ENCODE results near the gene FGF14.

- TF ChIP-seq GATA3 (IDR thresholded peaks at IDR 0.05; ENCODE audit: low read depth, low read length) (no peak), GATA2 (IDR thresholded peaks at IDR 0.05; ENCODE audit: low read depth, low read length) (no peak)
These were observed 311.3 kb downstream of the FGF14 start for GRCh38 chr13:102090532-102090931.
